Epithelial cell of proximal tubule (primary cell): Measurements from ENCODE around the gene SLC35E4. TPM values are rescaled to one million over a fixed set of nuclear protein-coding genes. Genes with fewer than 3 reads are reported as not detected.

Experiments used
- DNase-seq: peaks from one replicate; pipeline ENCODE4 v3.0.0-alpha.2; 2011; ENCODE audit warnings: low read depth
- H3K4me3 ChIP-seq: 2 replicates; pipeline ENCODE4 v1.5.1; 2011; ENCODE audit warnings: low read depth, mild to moderate bottlenecking, low read length
- CTCF ChIP-seq: conservative IDR thresholded peaks from 2 replicates; pipeline ENCODE4 v1.5.1; 2012; ENCODE audit warnings: low read depth, mild to moderate bottlenecking, low read length
- total RNA-seq: library from RNA; depleted of rRNA; stranded (reverse); fragments of >200 nt; gene quantifications from 2 replicates; pipeline ENCODE4 v1.2.3, GENCODE V29; 2015

SLC35E4 gene
- total RNA-seq, 1 donor from 2014 or later = 10.7 TPM

GRCh38 chr22:30640839-30641430 lies 5.4 kb downstream of the SLC35E4 start:
- H3K4me3 ChIP-seq = no peak overlapping the region
- DNase-seq = no peak
- TF ChIP-seq CTCF = no peak

- no peak overlapping the region for H3K4me3 ChIP-seq
- TF ChIP-seq CTCF = no peak
- DNase-seq = no peak
Observed at GRCh38 chr22:30643055-30643875, 7.7 kb downstream of the SLC35E4 start.

DNA sequence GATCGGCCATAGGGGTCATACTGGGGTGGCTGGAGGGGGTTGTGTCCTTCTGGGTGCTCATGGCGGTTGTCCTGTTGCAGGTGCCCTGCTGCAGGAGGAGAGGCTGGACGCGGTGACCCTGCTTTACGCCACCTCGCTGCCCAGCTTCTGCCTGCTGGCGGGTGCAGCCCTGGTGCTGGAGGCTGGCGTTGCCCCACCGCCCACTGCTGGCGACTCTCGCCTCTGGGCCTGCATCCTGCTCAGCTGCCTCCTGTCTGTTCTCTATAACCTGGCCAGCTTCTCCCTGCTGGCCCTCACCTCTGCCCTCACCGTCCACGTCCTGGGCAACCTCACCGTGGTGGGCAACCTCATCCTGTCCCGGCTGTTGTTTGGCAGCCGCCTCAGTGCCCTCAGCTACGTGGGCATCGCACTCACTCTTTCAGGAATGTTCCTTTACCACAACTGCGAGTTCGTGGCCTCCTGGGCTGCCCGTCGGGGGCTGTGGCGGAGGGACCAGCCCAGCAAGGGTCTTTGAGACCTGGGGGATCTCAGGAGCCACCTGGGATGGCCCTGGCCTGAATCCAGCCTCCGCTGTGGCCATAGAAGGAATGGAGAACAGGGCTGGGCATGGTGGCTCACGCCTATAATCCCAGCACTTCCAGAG lies 11.1 kb downstream of the SLC35E4 start:
- TF ChIP-seq CTCF = no peak
- DNase-seq = no peak
- no peak overlapping the region for H3K4me3 ChIP-seq

GRCh38 chr22:30647536-30647935 lies 12.0 kb downstream of the SLC35E4 start:
- no peak for TF ChIP-seq CTCF
- H3K4me3 ChIP-seq = no peak overlapping the region
- DNase-seq = no peak

- no peak for TF ChIP-seq CTCF
- DNase-seq = no peak
- no peak overlapping the region for H3K4me3 ChIP-seq
Observed at GRCh38 chr22:30648825-30649224, 13.2 kb downstream of the SLC35E4 start.

DNA sequence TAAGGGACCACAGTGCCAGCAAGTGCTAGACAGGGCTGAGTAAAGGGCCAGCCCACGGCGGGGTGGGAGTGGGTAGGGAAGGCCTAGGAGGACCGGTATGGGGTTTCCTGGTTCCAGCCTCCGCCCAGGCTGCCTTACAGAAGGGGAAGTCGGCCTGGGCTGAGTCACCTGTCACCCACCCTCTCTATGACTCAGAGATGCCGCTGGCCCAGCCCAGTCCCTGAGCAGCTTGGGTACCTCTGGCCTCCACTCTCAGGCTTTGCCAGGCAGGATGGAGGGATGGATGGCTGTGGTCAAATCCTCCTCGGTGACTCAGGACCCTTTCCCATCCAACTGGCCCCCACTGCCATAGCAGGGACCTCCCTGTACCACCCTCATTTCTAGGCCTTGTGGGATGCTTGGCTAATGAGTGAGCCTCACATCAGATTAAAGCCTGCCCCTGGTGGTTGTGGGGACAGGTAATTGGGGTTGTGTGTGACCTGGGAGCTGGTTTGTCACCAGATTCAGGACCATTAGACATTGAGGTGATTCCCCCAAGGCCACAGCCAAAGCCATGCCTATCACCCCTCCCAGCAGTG lies 13.9 kb downstream of the SLC35E4 start:
- H3K4me3 ChIP-seq = no peak overlapping the region
- TF ChIP-seq CTCF = peak; percentile 38
- DNase-seq = no peak
